Activated CD8-positive, alpha-beta T cell treated with anti-CD3 and anti-CD28 coated beads, Interleukin-2, amount 10 ng/mL, durations not matched to agents 7 days and 5 days (primary cell): Measurements from ENCODE around the gene KRTAP19-7. TPM values are rescaled to one million over a fixed set of nuclear protein-coding genes. Genes with fewer than 3 reads are reported as not detected.

Source experiments
- ATAC-seq: fragments of 150-1000 bp; cut with Tn5 transposase; one replicate; pipeline ENCODE4 v1.10.0; 2021; ENCODE audit warnings: moderate library complexity
- CTCF ChIA-PET: fragments of 350-600 bp; sonication (Branson Sonifier 250); formaldehyde crosslinking; loops from one replicate; lab custom pipeline; 2021; ENCODE audit warnings: antibody characterized with exemption; lab: Charles Lee
- POLR2A ChIA-PET: fragments of 350-600 bp; sonication (Branson Sonifier 250); formaldehyde crosslinking; loops from one replicate; lab custom pipeline; 2021; ENCODE audit warnings: antibody characterized with exemption; lab: Charles Lee
- DNase-seq: peaks from one replicate; pipeline ENCODE4 v3.0.0-alpha.2; 2020
- H3K27ac Mint-ChIP-seq: one replicate; pipeline ENCODE4 v1.8.0; 2021; ENCODE audit warnings: mild to moderate bottlenecking, mixed read lengths
- H3K27me3 Mint-ChIP-seq: one replicate; pipeline ENCODE4 v1.8.0; 2021; ENCODE audit warnings: low read depth, mixed read lengths
- H3K36me3 Mint-ChIP-seq: one replicate; pipeline ENCODE4 v1.8.0; 2021; ENCODE audit warnings: low read depth, mixed read lengths
- H3K4me1 Mint-ChIP-seq: one replicate; pipeline ENCODE4 v1.8.0; 2021; ENCODE audit warnings: low read depth, mixed read lengths
- H3K4me3 Mint-ChIP-seq: one replicate; pipeline ENCODE4 v1.8.0; 2021; ENCODE audit warnings: mild to moderate bottlenecking, mixed read lengths
- H3K9me3 Mint-ChIP-seq: one replicate; pipeline ENCODE4 v1.8.0; 2022; ENCODE audit warnings: mixed read lengths; ENCODE audit not compliant: insufficient read depth
- total RNA-seq, 2 experiments: library from RNA; stranded (reverse); gene quantifications; one replicate each; pipeline ENCODE4 v1.2.3, GENCODE V29; 2021

KRTAP19-7 gene, protein sequence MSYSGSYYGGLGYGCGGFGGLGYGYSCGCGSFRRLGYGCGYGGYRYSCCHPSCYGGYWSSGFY
- total RNA-seq, result not detected

GRCh38 chr21:30561264-30561895 lies at the start of gene KRTAP19-7:
KRTAP19-7 (minus strand) TSS chr21:30561314; CDS start chr21:30561289, 25 bp downstream.
- DNase-seq (no peak), ATAC-seq (no peak)
- no peaks in the 10 kb centered on the region for H3K27me3 Mint-ChIP-seq
- ChIA-PET POLR2A (no interaction called here), CTCF (no interaction called here)
- H3K4me3 Mint-ChIP-seq, result no peak within 1 kb of the TSS
- H3K27ac Mint-ChIP-seq, result no peak within 1 kb of the TSS
- no peaks in the 10 kb centered on the region for H3K4me1 Mint-ChIP-seq
- no peaks in the 10 kb centered on the region for H3K36me3 Mint-ChIP-seq
- H3K9me3 Mint-ChIP-seq, result no peaks in the 10 kb centered on the region

GRCh38 chr21:30605968-30606367 lies 44.9 kb upstream of the KRTAP19-7 start:
- no peak for DNase-seq
- Mint-ChIP-seq H3K4me3 (no peak overlapping the region), H3K9me3 (peaks cover 3% of the 10 kb centered on the region), H3K27ac (no peak overlapping the region), H3K27me3 (no peaks in the 10 kb centered on the region), H3K36me3 (no peaks in the 10 kb centered on the region), H3K4me1 (no peaks in the 10 kb centered on the region)
- ATAC-seq, result no peak
- ChIA-PET CTCF (no interaction called here), POLR2A (no interaction called here)

GRCh38 chr21:30600787-30601186 lies 39.7 kb upstream of the KRTAP19-7 start, which contains the start of gene KRTAP22-1:
KRTAP22-1 (plus strand) TSS chr21:30601087.
- H3K27ac Mint-ChIP-seq, result no peak within 1 kb of the TSS
- CTCF ChIA-PET, result no interaction called here
- peaks cover 3% of the 10 kb centered on the region for H3K9me3 Mint-ChIP-seq
- POLR2A ChIA-PET, result no interaction called here
- DNase-seq (no peak), ATAC-seq (no peak)
- H3K4me3 Mint-ChIP-seq, result no peak within 1 kb of the TSS
- H3K4me1 Mint-ChIP-seq, result no peaks in the 10 kb centered on the region
- H3K27me3 Mint-ChIP-seq, result no peaks in the 10 kb centered on the region
- H3K36me3 Mint-ChIP-seq, result no peaks in the 10 kb centered on the region

- Mint-ChIP-seq H3K9me3 (peaks cover 3% of the 10 kb centered on the region), H3K27me3 (no peaks in the 10 kb centered on the region), H3K27ac (no peak within 1 kb of the TSS), H3K4me3 (no peak within 1 kb of the TSS), H3K4me1 (no peaks in the 10 kb centered on the region), H3K36me3 (no peaks in the 10 kb centered on the region)
- POLR2A ChIA-PET, result no interaction called here
- no peak for ATAC-seq
- DNase-seq, result no peak
- CTCF ChIA-PET, result no interaction called here
Measured at GRCh38 chr21:30598802-30599201, 37.7 kb upstream of the KRTAP19-7 start, which contains the start of gene KRTAP6-2. KRTAP6-2 (minus strand) TSS chr21:30598902; CDS start chr21:30598874, 28 bp downstream.

- H3K4me1 Mint-ChIP-seq, result no peaks in the 10 kb centered on the region
- ChIA-PET POLR2A (no interaction called here), CTCF (no interaction called here)
- H3K9me3 Mint-ChIP-seq, result no peaks in the 10 kb centered on the region
- H3K27me3 Mint-ChIP-seq, result no peaks in the 10 kb centered on the region
- no peak within 1 kb of the TSS for H3K27ac Mint-ChIP-seq
- no peaks in the 10 kb centered on the region for H3K36me3 Mint-ChIP-seq
- H3K4me3 Mint-ChIP-seq, result no peak within 1 kb of the TSS
- no peak for DNase-seq
- ATAC-seq, result no peak
Measured at GRCh38 chr21:30592140-30592539, 31.0 kb upstream of the KRTAP19-7 start, which contains the start of gene KRTAP6-3. KRTAP6-3 (plus strand) TSS chr21:30592440; CDS start chr21:30592446, 6 bp downstream.

- Mint-ChIP-seq H3K27me3 (no peaks in the 10 kb centered on the region), H3K36me3 (no peaks in the 10 kb centered on the region), H3K4me3 (no peak within 1 kb of the TSS), H3K27ac (no peak within 1 kb of the TSS), H3K4me1 (no peaks in the 10 kb centered on the region), H3K9me3 (no peaks in the 10 kb centered on the region)
- POLR2A ChIA-PET, result no interaction called here
- ATAC-seq (no peak), DNase-seq (no peak)
- CTCF ChIA-PET, result no interaction called here
Measured at GRCh38 chr21:30590297-30590696, 29.2 kb upstream of the KRTAP19-7 start, which contains the start of gene KRTAP22-2. KRTAP22-2 (minus strand) TSS chr21:30590397.

GRCh38 chr21:30582870-30583269 lies 21.8 kb upstream of the KRTAP19-7 start:
- ATAC-seq (no peak), DNase-seq (no peak)
- Mint-ChIP-seq H3K36me3 (no peaks in the 10 kb centered on the region), H3K4me3 (no peak overlapping the region), H3K9me3 (no peaks in the 10 kb centered on the region), H3K27ac (no peak overlapping the region), H3K4me1 (no peaks in the 10 kb centered on the region), H3K27me3 (no peaks in the 10 kb centered on the region)
- ChIA-PET POLR2A (no interaction called here), CTCF (no interaction called here)

GRCh38 chr21:30580132-30580531 lies 19.0 kb upstream of the KRTAP19-7 start:
- Mint-ChIP-seq H3K36me3 (no peaks in the 10 kb centered on the region), H3K27ac (no peak overlapping the region), H3K4me1 (no peaks in the 10 kb centered on the region), H3K9me3 (no peaks in the 10 kb centered on the region), H3K27me3 (no peaks in the 10 kb centered on the region), H3K4me3 (no peak overlapping the region)
- DNase-seq, result no peak
- POLR2A ChIA-PET, result no interaction called here
- CTCF ChIA-PET, result no interaction called here
- no peak for ATAC-seq

- DNase-seq (no peak), ATAC-seq (no peak)
- no peak overlapping the region for H3K4me3 Mint-ChIP-seq
- ChIA-PET POLR2A (no interaction called here), CTCF (no interaction called here)
- H3K4me1 Mint-ChIP-seq, result no peaks in the 10 kb centered on the region
- H3K36me3 Mint-ChIP-seq, result no peaks in the 10 kb centered on the region
- H3K27me3 Mint-ChIP-seq, result no peaks in the 10 kb centered on the region
- no peak overlapping the region for H3K27ac Mint-ChIP-seq
- no peaks in the 10 kb centered on the region for H3K9me3 Mint-ChIP-seq
Measured at GRCh38 chr21:30579346-30579745, 18.2 kb upstream of the KRTAP19-7 start.

- H3K4me1 Mint-ChIP-seq, result no peaks in the 10 kb centered on the region
- no peaks in the 10 kb centered on the region for H3K36me3 Mint-ChIP-seq
- POLR2A ChIA-PET, result no interaction called here
- DNase-seq (no peak), ATAC-seq (no peak)
- CTCF ChIA-PET, result no interaction called here
- no peaks in the 10 kb centered on the region for H3K9me3 Mint-ChIP-seq
- no peak overlapping the region for H3K4me3 Mint-ChIP-seq
- H3K27ac Mint-ChIP-seq, result no peak overlapping the region
- no peaks in the 10 kb centered on the region for H3K27me3 Mint-ChIP-seq
Measured at GRCh38 chr21:30577766-30578165, 16.7 kb upstream of the KRTAP19-7 start.

DNA sequence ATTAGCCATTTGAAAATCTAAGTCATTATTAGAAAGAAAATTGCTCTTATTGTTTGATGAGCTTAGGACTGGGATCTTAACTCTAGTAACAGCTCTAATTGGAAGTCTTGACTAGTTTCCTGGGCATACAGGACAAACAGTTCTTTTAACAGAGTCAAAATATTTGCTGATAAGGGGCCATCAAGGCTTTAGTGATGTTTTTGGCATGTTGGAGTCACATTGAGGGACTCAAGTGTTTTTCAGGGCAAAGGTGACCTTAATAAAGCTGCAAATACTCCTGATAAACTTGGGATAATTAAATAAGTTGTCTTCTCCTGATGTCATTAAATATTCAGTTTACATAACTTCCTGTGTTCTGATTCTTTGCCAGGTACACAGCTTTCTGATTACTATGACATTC lies 6.5 kb upstream of the KRTAP19-7 start:
- no peaks in the 10 kb centered on the region for H3K36me3 Mint-ChIP-seq

DNA sequence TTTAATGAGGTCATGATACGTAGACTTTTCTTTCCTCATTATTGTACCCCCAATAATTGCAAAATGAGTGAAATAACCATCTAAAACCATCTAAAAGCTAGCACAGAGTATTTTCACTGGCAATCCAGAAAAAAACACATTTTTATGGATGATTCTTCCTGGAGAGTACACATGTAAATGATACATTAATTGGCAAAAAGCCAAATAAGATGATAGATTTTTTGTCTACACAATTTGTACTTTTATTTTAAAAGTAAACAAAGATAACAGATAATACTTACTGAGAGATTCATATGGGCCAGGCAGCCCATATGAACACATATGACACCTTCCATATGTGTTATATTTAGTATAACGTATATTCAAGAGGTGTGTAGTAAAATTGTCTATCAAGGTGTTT lies 2.5 kb upstream of the KRTAP19-7 start:
- Mint-ChIP-seq H3K27ac (no peak overlapping the region), H3K27me3 (no peaks in the 10 kb centered on the region), H3K4me3 (no peak overlapping the region), H3K9me3 (no peaks in the 10 kb centered on the region), H3K36me3 (no peaks in the 10 kb centered on the region), H3K4me1 (no peaks in the 10 kb centered on the region)
- ATAC-seq, result no peak
- ChIA-PET POLR2A (no interaction called here), CTCF (no interaction called here)
- no peak for DNase-seq

More for the DNA sequence above, 6.5 kb upstream of the KRTAP19-7 start:
- DNase-seq, result no peak
- no peak overlapping the region for H3K27ac Mint-ChIP-seq
- H3K9me3 Mint-ChIP-seq, result no peaks in the 10 kb centered on the region
- no peaks in the 10 kb centered on the region for H3K4me1 Mint-ChIP-seq
- CTCF ChIA-PET, result no interaction called here
- H3K4me3 Mint-ChIP-seq, result no peak overlapping the region
- POLR2A ChIA-PET, result no interaction called here
- no peaks in the 10 kb centered on the region for H3K27me3 Mint-ChIP-seq
- no peak for ATAC-seq
